A673 (cell line): ENCODE measurements around the gene ARPC1B.

Experiments used
- CTCF ChIP-seq: fragments of 300-800, 200-600 bp; sonication (generic); conservative IDR thresholded peaks from 2 replicates; pipeline ENCODE4 v1.5.1; 2017; ENCODE audit warnings: low read depth, mild to moderate bottlenecking, antibody characterized with exemption, low read length, moderate library complexity, mixed read lengths
- EZH2 ChIP-seq: fragments of 200-600 bp; sonication (generic); IDR thresholded peaks from 2 replicates; pipeline ENCODE4 v1.6.1; 2017; ENCODE audit warnings: borderline replicate concordance, low read depth, mild to moderate bottlenecking, mixed read lengths, antibody characterized with exemption, low read length; ENCODE audit not compliant: poor library complexity, severe bottlenecking

- TF ChIP-seq EZH2 (no peak), CTCF (no peak)
Observed at GRCh38 chr7:99418260-99418659, 43.7 kb downstream of the ARPC1B start.
